H1 (cell line): ENCODE data around the gene TNFRSF18. TPM values are rescaled to one million over a fixed set of nuclear protein-coding genes. Genes with fewer than 3 reads are reported as not detected.

Source experiments
- CTCF ChIA-PET: fragments of 300-600 bp; sonication (Branson Sonifier 250); formaldehyde crosslinking; loops from one replicate; lab custom pipeline; 2021; ENCODE audit not compliant: partially characterized antibody; lab: Charles Lee
- POLR2A ChIA-PET: fragments of 300-600 bp; sonication (Branson Sonifier 250); formaldehyde crosslinking; loops from one replicate; lab custom pipeline; 2021; ENCODE audit warnings: inconsistent platforms; ENCODE audit not compliant: partially characterized antibody; lab: Charles Lee
- DNase-seq, 2 experiments: peaks; one replicate each; pipeline versions ENCODE4 v3.0.0 to v3.0.0-alpha.2; 2010 to 2022; ENCODE audit warnings: low spot score in 2 of 2, low read depth in 1 of 2, mixed read lengths in 1 of 2
- FAIRE-seq: peaks from 2 replicates; lab custom pipeline; 2011; peaks lifted over from hg19 to GRCh38; lab: Jason Lieb, UNC
- H2AFZ ChIP-seq: 2 replicates; pipeline ENCODE4 v1.8.1; 2012; ENCODE audit warnings: low read length, inconsistent platforms
- H2AK5ac ChIP-seq: 2 replicates; pipeline ENCODE4 v1.6.1; 2013; ENCODE audit warnings: low read depth, low read length
- H2BK120ac ChIP-seq: replicated peaks from 2 replicates; pipeline ENCODE3; 2013; ENCODE audit warnings: low read depth, low read length, inconsistent platforms
- H2BK12ac ChIP-seq: 2 replicates; pipeline ENCODE4 v1.6.1; 2013; ENCODE audit warnings: low read depth, low read length
- H2BK15ac ChIP-seq: 2 replicates; pipeline ENCODE4 v1.6.1; 2013; ENCODE audit warnings: low read length
- H2BK20ac ChIP-seq: 2 replicates; pipeline ENCODE4 v1.6.1; 2013; ENCODE audit warnings: low read length
- H2BK5ac ChIP-seq: 2 replicates; pipeline ENCODE4 v1.6.1; 2013; ENCODE audit warnings: low read depth, low read length
- H3K14ac ChIP-seq: 2 replicates; pipeline ENCODE4 v1.6.1; 2013; ENCODE audit warnings: inconsistent platforms; ENCODE audit not compliant: insufficient read length
- H3K18ac ChIP-seq: 2 replicates; pipeline ENCODE4 v1.6.1; 2013; ENCODE audit warnings: low read length; ENCODE audit errors: extremely low read depth
- H3K23ac ChIP-seq: 2 replicates; pipeline ENCODE4 v1.6.1; 2013; ENCODE audit warnings: inconsistent platforms; ENCODE audit not compliant: insufficient read length
- H3K23me2 ChIP-seq: 2 replicates; pipeline ENCODE4 v1.6.1; 2013; ENCODE audit warnings: low read depth, low read length
- H3K27ac ChIP-seq: 2 replicates; pipeline ENCODE4 v1.6.1; 2011; ENCODE audit warnings: low read depth, low read length, inconsistent platforms
- H3K27me3 ChIP-seq, 4 experiments: replicated peaks in 1 of 4; 1 replicate in 1 of 4; 2 replicates in 3 of 4; pipeline versions ENCODE4 v1.6.1 to v1.8.1; 2011 to 2013; ENCODE audit warnings: low read length in 3 of 4, mild to moderate bottlenecking in 3 of 4, inconsistent platforms in 2 of 4, mixed read lengths in 2 of 4, moderate library complexity in 1 of 4; ENCODE audit not compliant: control insufficient read depth in 3 of 4, insufficient read depth in 3 of 4; ENCODE audit errors: extremely low read depth in 1 of 4
- H3K36me3 ChIP-seq, 4 experiments: 2 replicates each; pipeline versions ENCODE4 v1.6.1 to v1.8.1; 2011 to 2013; ENCODE audit warnings: mild to moderate bottlenecking in 4 of 4, low read length in 3 of 4, moderate library complexity in 2 of 4, control low read depth in 1 of 4, inconsistent platforms in 1 of 4; ENCODE audit not compliant: insufficient read depth in 4 of 4, control insufficient read depth in 2 of 4
- H3K4ac ChIP-seq: replicated peaks from 2 replicates; pipeline ENCODE3; 2013; ENCODE audit warnings: low read length, low read depth, mixed read lengths, inconsistent platforms; ENCODE audit not compliant: insufficient read length
- H3K4me1 ChIP-seq, 4 experiments: replicated peaks in 1 of 4; 1 replicate in 1 of 4; 2 replicates in 3 of 4; pipeline versions ENCODE4 v1.6.1 to v1.8.1; 2011 to 2013; ENCODE audit warnings: low read length in 3 of 4, inconsistent platforms in 2 of 4, mixed read lengths in 1 of 4; ENCODE audit not compliant: insufficient read depth in 4 of 4, control insufficient read depth in 3 of 4
- H3K4me2 ChIP-seq, 2 experiments: 2 replicates each; pipeline versions ENCODE4 v1.6.1 to v1.8.1; 2011 to 2013; ENCODE audit warnings: low read depth in 2 of 2, low read length in 2 of 2, control low read depth in 1 of 2, inconsistent platforms in 1 of 2, mild to moderate bottlenecking in 1 of 2; ENCODE audit not compliant: insufficient read depth in 1 of 2
- H3K4me3 ChIP-seq, 4 experiments: fragments of 200-600, 300-600 bp in 1 of 4; sonication (generic), shearing (Covaris generic), sonication (Bioruptor Twin) in 1 of 4; 2 replicates each; pipeline versions ENCODE4 v1.5.1 to v1.8.1; 2011 to 2016; ENCODE audit warnings: low read length in 4 of 4, low read depth in 3 of 4, control low read depth in 2 of 4, inconsistent platforms in 2 of 4, mild to moderate bottlenecking in 2 of 4, mixed read lengths in 1 of 4, moderate library complexity in 1 of 4; ENCODE audit not compliant: insufficient read depth in 2 of 4; ENCODE audit errors: extremely low read depth in 1 of 4
- H3K56ac ChIP-seq: replicated peaks from 2 replicates; pipeline ENCODE3; 2013; ENCODE audit warnings: low read depth, mild to moderate bottlenecking, mixed read lengths, low read length, inconsistent platforms; ENCODE audit not compliant: insufficient read length
- H3K79me1 ChIP-seq: 2 replicates; pipeline ENCODE4 v1.6.1; 2013; ENCODE audit warnings: low read depth, low read length, control low read depth
- H3K79me2 ChIP-seq, 2 experiments: 2 replicates each; pipeline versions ENCODE4 v1.6.1 to v1.8.1; 2012 to 2013; ENCODE audit warnings: low read length in 2 of 2, mild to moderate bottlenecking in 2 of 2, inconsistent platforms in 1 of 2; ENCODE audit not compliant: insufficient read depth in 2 of 2, control insufficient read depth in 1 of 2
- H3K9ac ChIP-seq, 4 experiments: replicated peaks in 1 of 4; 1 replicate in 1 of 4; 2 replicates in 3 of 4; pipeline versions ENCODE4 v1.6.1 to v1.8.1; 2011 to 2013; ENCODE audit warnings: low read depth in 3 of 4, low read length in 3 of 4, control low read depth in 2 of 4, mild to moderate bottlenecking in 2 of 4, moderate library complexity in 2 of 4, inconsistent platforms in 1 of 4; ENCODE audit errors: extremely low read depth in 1 of 4
- H3K9me3 ChIP-seq, 2 experiments: 2 replicates each; pipeline versions ENCODE4 v1.6.1 to v1.8.1; 2012 to 2013; ENCODE audit warnings: mild to moderate bottlenecking in 2 of 2, moderate library complexity in 2 of 2, control low read depth in 1 of 2, inconsistent platforms in 1 of 2, low read depth in 1 of 2, low read length in 1 of 2, mixed read lengths in 1 of 2; ENCODE audit not compliant: insufficient read depth in 2 of 2
- H4K20me1 ChIP-seq, 2 experiments: replicated peaks in 1 of 2; 2 replicates each; pipeline versions ENCODE3 to v1.8.1; 2011 to 2013; ENCODE audit warnings: inconsistent platforms in 2 of 2, low read length in 2 of 2, mild to moderate bottlenecking in 1 of 2; ENCODE audit not compliant: insufficient read depth in 2 of 2, control insufficient read depth in 1 of 2
- H4K5ac ChIP-seq: 2 replicates; pipeline ENCODE4 v1.6.1; 2013; ENCODE audit warnings: low read length, low read depth, mixed read lengths, inconsistent platforms; ENCODE audit not compliant: insufficient read length
- H4K8ac ChIP-seq: 2 replicates; pipeline ENCODE4 v1.8.0; 2013; ENCODE audit warnings: mild to moderate bottlenecking, moderate library complexity, low read length, inconsistent platforms; ENCODE audit not compliant: insufficient read depth; ENCODE audit errors: extremely low read depth
- H4K91ac ChIP-seq: replicated peaks from 2 replicates; pipeline ENCODE3; 2013; ENCODE audit warnings: low read length, mixed read lengths, inconsistent platforms; ENCODE audit not compliant: insufficient read length
- FOSL1 ChIP-seq: IDR thresholded peaks from 2 replicates; pipeline ENCODE4 v1.6.1; 2011; ENCODE audit warnings: mild to moderate bottlenecking, low read depth, low read length, moderate library complexity; ENCODE audit not compliant: insufficient read depth
- WGBS, 2 experiments: shearing (Covaris generic) in 1 of 2; methylation state at CpG; one replicate each; pipeline versions ENCODE4 v1.1.6 to v1.1.7; 2013 to 2015; ENCODE audit warnings: low lambda C conversion rate in 2 of 2, mixed read lengths in 2 of 2, inconsistent platforms in 1 of 2, low coverage in 1 of 2, missing lambda C conversion rate in 1 of 2; ENCODE audit not compliant: insufficient replicate concordance in 2 of 2, insufficient coverage in 1 of 2, insufficient read length in 1 of 2; ENCODE audit errors: extremely low coverage in 1 of 2, missing lambda C conversion rate in 1 of 2; 5-methylcytosine and 5-hydroxymethylcytosine counted together
- polyA plus RNA-seq, 7 experiments: library from polyadenylated mRNA; depleted of rRNA in 3 of 7; stranded (reverse) in 5 of 7; unstranded in 2 of 7; fragments of >200 nt in 5 of 7; fragments of 200-250 nt in 2 of 7; gene quantifications; 1 replicate in 5 of 7; 2 replicates in 1 of 7; 4 replicates in 1 of 7; pipeline versions ENCODE4 v1.2.1 to v1.2.3, GENCODE V29; 2011 to 2013; ENCODE audit warnings: missing spikeins in 2 of 7, mixed read lengths in 2 of 7
- total RNA-seq: library from RNA; stranded (reverse); fragmentation: NEBNext Ultra II Directional; extraction: Animal tissue kit (Norgen Biotek cat#: 25700); gene quantifications from 2 replicates; pipeline ENCODE4 v1.2.1, GENCODE V29; 2021

Gene TNFRSF18
- total and polyA plus RNA-seq, 2 of the 8 experiments (the other 6 are each of a cell fraction or from before 2014, with no cell fraction given) = 1.5 to 2.5 TPM

GRCh38 chr1:1208713-1209433 lies 2.5 kb upstream of the TNFRSF18 start:
- H3K9me3 ChIP-seq = no peaks in the 10 kb centered on the region
- H4K8ac ChIP-seq = peak overlapping the region; percentile 25; the same call in 1 of the 2 replicates
- no peak overlapping the region for H3K18ac ChIP-seq
- H3K14ac ChIP-seq = no peak overlapping the region
- no peak overlapping the region for H2AFZ ChIP-seq
- DNase-seq (no peak), FAIRE-seq (no peak)
- no peak overlapping the region for H3K9ac ChIP-seq
- H3K27ac ChIP-seq = no peak overlapping the region
- H2BK20ac ChIP-seq = no peak overlapping the region
- no peak overlapping the region for H2BK12ac ChIP-seq
- H3K27me3 ChIP-seq = peaks cover 0 to 16% (median 15%) of the 10 kb centered on the region in 4 experiments; a peak in 6 of 7 replicates
- no peak overlapping the region for H4K5ac ChIP-seq
- H3K4me2 ChIP-seq = no peak overlapping the region
- no peaks in the 10 kb centered on the region for H3K79me2 ChIP-seq
- H2AK5ac ChIP-seq = no peak overlapping the region
- H2BK15ac ChIP-seq = no peak overlapping the region
- H4K20me1 ChIP-seq = no peaks in the 10 kb centered on the region
- no peak overlapping the region for H3K4ac ChIP-seq
- H4K91ac ChIP-seq = peak overlapping the region; percentile 40
- peaks cover 8% of the 10 kb centered on the region; the same call in 1 of the 2 replicates for H3K23me2 ChIP-seq
- POLR2A ChIA-PET = interaction anchor here (0.9 kb wide), 1 partner anchor 176 kb away, joined by 3 read pairs; no protein-coding TSS in a partner anchor
- no peak overlapping the region for H3K23ac ChIP-seq
- no peak overlapping the region for H3K56ac ChIP-seq
- H3K4me1 ChIP-seq = peaks cover 0 to 13% (median 5%) of the 10 kb centered on the region in 4 experiments; a peak in 6 of 7 replicates
- no peaks in the 10 kb centered on the region for H3K79me1 ChIP-seq
- no peaks in the 10 kb centered on the region for H3K36me3 ChIP-seq
- H2BK120ac ChIP-seq = no peak overlapping the region
- TF ChIP-seq FOSL1 = no peak
- no peak overlapping the region for H3K4me3 ChIP-seq
- CTCF ChIA-PET = interaction anchor here (0.8 to 1.6 kb wide), 3 partner anchors 63 to 184 kb away, joined by 3 to 9 read pairs (median 3); no protein-coding TSS in a partner anchor
- no peak overlapping the region for H2BK5ac ChIP-seq
- 94% methylated on average over 24 of the region's 38 CpGs; no CpG with 5 or more reads in 1 of the 2 experiments for WGBS, 2 experiments
